Measurements from ENCODE around the gene KCNMB1.

KCNMB1 gene

DNA sequence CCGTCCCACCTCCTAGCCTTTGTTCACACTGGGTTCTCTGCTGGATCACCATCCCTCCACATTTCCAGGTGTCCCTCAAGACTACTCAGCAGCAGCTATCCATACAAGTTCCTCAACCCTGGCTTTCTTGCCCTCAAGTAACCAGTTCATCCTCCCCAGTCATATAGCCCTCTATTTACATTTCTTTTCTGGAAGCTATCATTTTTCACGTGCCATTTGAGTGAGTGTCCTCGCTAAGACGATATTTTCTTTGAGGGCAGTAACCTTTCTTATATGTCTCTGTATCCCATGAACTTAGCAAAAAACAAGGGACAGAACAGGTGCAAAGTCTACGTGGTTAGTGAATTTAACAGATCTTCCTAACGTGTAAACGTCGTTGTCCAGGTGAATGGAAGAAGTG is 29.6 kb upstream of the KCNMB1 start:
- Histone ChIP-seq H3K9me3 (ENCODE audit: control insufficient read depth in 2 of 2, low read length in 2 of 2) (no peaks in the 10 kb centered on the region), H3K4me1 (ENCODE audit: control insufficient read depth in 2 of 2, insufficient read depth in 2 of 2, low read length in 2 of 2) (no peaks in the 10 kb centered on the region), H3K27ac (ENCODE audit: low read depth in 2 of 2, low read length in 2 of 2) (no peak overlapping the region), H3K9ac (ENCODE audit: low read depth in 1 of 2, low read length in 2 of 2) (no peak overlapping the region), H3K36me3 (ENCODE audit: control insufficient read depth in 2 of 2, insufficient read depth in 2 of 2, low read length in 2 of 2) (no peaks in the 10 kb centered on the region), H3K4me3 (ENCODE audit: low read length in 2 of 2) (no peak overlapping the region), H3K27me3 (ENCODE audit: control insufficient read depth in 2 of 2, insufficient read depth in 2 of 2, low read length in 2 of 2) (peaks cover 0 to 4% of the 10 kb centered on the region in 2 donors)

- no peak overlapping the region for H3K9ac ChIP-seq (ENCODE audit: low read depth in 1 of 2, low read length in 2 of 2)
- H3K4me1 ChIP-seq (ENCODE audit: control insufficient read depth in 2 of 2, insufficient read depth in 2 of 2, low read length in 2 of 2): no peaks in the 10 kb centered on the region
- H3K9me3 ChIP-seq (ENCODE audit: control insufficient read depth in 2 of 2, low read length in 2 of 2): no peaks in the 10 kb centered on the region
- H3K4me3 ChIP-seq (ENCODE audit: low read length in 2 of 2): no peak overlapping the region
- peaks cover 0 to 4% of the 10 kb centered on the region in 2 donors for H3K27me3 ChIP-seq (ENCODE audit: control insufficient read depth in 2 of 2, insufficient read depth in 2 of 2, low read length in 2 of 2)
- H3K27ac ChIP-seq (ENCODE audit: low read depth in 2 of 2, low read length in 2 of 2): no peak overlapping the region
- H3K36me3 ChIP-seq (ENCODE audit: control insufficient read depth in 2 of 2, insufficient read depth in 2 of 2, low read length in 2 of 2): no peaks in the 10 kb centered on the region
Observed at GRCh38 chr5:170416526-170416925, 27.4 kb upstream of the KCNMB1 start.

DNA sequence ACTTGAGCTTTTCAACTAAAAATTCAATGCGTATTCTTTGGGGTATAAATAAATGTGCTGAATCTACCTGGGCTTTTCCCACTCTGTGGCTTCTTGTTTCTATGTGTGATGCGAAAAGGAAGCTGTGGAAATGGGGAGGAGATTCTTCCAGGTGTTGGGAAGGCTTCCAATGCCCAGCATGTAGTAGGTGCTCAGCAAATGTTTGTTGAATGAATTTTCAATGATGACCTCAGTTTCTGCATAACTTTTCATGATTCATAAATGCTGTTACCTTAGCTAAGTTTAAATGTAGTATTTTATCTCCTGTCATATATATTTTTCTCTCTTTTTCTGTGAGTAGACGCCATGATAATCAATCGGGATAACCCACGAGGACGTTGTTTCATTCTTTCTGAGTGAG is 25.6 kb upstream of the KCNMB1 start:
- no peak overlapping the region for H3K4me3 ChIP-seq (ENCODE audit: low read length in 2 of 2)
- H3K9ac ChIP-seq (ENCODE audit: low read depth in 1 of 2, low read length in 2 of 2): no peak overlapping the region
- H3K36me3 ChIP-seq (ENCODE audit: control insufficient read depth in 2 of 2, insufficient read depth in 2 of 2, low read length in 2 of 2): no peaks in the 10 kb centered on the region
- H3K9me3 ChIP-seq (ENCODE audit: control insufficient read depth in 2 of 2, low read length in 2 of 2): no peaks in the 10 kb centered on the region
- H3K27ac ChIP-seq (ENCODE audit: low read depth in 2 of 2, low read length in 2 of 2): no peak overlapping the region
- no peaks in the 10 kb centered on the region for H3K4me1 ChIP-seq (ENCODE audit: control insufficient read depth in 2 of 2, insufficient read depth in 2 of 2, low read length in 2 of 2)
- H3K27me3 ChIP-seq (ENCODE audit: control insufficient read depth in 2 of 2, insufficient read depth in 2 of 2, low read length in 2 of 2): peaks cover 0 to 4% of the 10 kb centered on the region in 2 donors

DNA sequence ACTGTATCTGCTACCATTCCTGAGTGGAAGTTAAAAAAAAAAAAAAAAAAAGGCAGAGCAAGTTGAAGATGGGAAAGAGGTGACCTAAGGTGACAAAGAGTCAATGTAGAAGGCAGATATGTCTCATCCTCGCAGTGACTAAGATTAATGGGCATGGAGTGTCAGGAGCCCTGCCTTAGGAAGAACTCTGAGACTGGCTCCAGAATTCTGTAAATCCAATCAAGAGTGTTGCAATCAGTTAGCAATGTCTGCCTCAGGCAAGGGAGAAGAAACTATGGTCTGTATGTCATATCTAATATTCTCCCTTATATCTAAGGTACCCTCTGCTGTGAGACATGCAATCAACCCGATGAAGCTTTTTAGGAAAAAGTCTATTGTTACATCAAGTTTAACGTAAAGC is 24.7 kb upstream of the KCNMB1 start:
- no peak overlapping the region for H3K4me3 ChIP-seq (ENCODE audit: low read length in 2 of 2)
- no peaks in the 10 kb centered on the region for H3K9me3 ChIP-seq (ENCODE audit: control insufficient read depth in 2 of 2, low read length in 2 of 2)
- no peak overlapping the region for H3K27ac ChIP-seq (ENCODE audit: low read depth in 2 of 2, low read length in 2 of 2)
- H3K4me1 ChIP-seq (ENCODE audit: control insufficient read depth in 2 of 2, insufficient read depth in 2 of 2, low read length in 2 of 2): no peaks in the 10 kb centered on the region
- H3K9ac ChIP-seq (ENCODE audit: low read depth in 1 of 2, low read length in 2 of 2): no peak overlapping the region
- no peaks in the 10 kb centered on the region for H3K27me3 ChIP-seq (ENCODE audit: control insufficient read depth in 2 of 2, insufficient read depth in 2 of 2, low read length in 2 of 2)
- no peaks in the 10 kb centered on the region for H3K36me3 ChIP-seq (ENCODE audit: control insufficient read depth in 2 of 2, insufficient read depth in 2 of 2, low read length in 2 of 2)

DNA sequence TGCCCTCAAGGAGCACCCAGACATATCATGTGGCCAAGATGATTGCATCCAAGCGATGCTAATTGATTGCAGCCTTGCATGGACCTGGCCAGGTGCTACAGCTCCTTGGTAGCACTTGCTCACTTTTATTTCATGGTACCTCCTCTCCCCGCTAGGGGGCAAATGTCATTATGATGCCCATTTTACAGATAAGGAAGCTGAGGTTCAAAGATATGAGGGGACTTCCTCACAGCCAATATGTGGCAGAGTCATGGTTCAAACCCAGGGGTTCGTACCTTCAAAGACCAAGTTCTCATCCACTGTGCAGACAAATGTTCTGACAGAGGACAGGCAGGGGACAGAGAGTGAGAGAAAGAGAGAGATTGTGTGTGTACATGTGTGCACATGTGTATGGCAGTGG is 21.9 kb upstream of the KCNMB1 start:
- no peaks in the 10 kb centered on the region for H3K9me3 ChIP-seq (ENCODE audit: control insufficient read depth in 2 of 2, low read length in 2 of 2)

DNA sequence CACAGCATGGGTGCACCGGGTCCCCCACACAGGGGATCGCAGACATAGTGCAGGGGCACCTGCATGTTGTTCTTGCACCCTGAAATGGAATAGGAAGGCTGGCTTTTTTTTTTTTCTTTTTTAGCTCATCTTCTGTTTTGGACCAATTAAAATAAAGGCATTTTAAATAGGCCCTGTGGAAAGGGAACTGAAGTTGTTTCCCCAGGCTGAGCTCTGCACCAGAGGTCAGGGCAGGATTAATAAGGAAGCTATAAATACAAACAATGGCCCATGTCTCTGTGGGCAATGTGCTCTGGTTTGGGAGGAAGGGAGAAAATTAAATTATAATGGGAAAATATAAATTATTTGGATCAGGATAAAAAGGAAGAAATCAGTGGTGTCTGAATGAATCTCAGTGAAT is 21.2 kb upstream of the KCNMB1 start:
- Histone ChIP-seq H3K27ac (ENCODE audit: low read depth in 2 of 2, low read length in 2 of 2) (no peak overlapping the region), H3K27me3 (ENCODE audit: control insufficient read depth in 2 of 2, insufficient read depth in 2 of 2, low read length in 2 of 2) (no peaks in the 10 kb centered on the region), H3K4me3 (ENCODE audit: low read length in 2 of 2) (no peak overlapping the region), H3K9ac (ENCODE audit: low read depth in 1 of 2, low read length in 2 of 2) (no peak overlapping the region), H3K4me1 (ENCODE audit: control insufficient read depth in 2 of 2, insufficient read depth in 2 of 2, low read length in 2 of 2) (no peaks in the 10 kb centered on the region), H3K36me3 (ENCODE audit: control insufficient read depth in 2 of 2, insufficient read depth in 2 of 2, low read length in 2 of 2) (no peaks in the 10 kb centered on the region), H3K9me3 (ENCODE audit: control insufficient read depth in 2 of 2, low read length in 2 of 2) (no peaks in the 10 kb centered on the region)

More for the DNA sequence above, 21.9 kb upstream of the KCNMB1 start:
- H3K27ac ChIP-seq (ENCODE audit: low read depth in 2 of 2, low read length in 2 of 2): no peak overlapping the region
- no peaks in the 10 kb centered on the region for H3K4me1 ChIP-seq (ENCODE audit: control insufficient read depth in 2 of 2, insufficient read depth in 2 of 2, low read length in 2 of 2)
- no peak overlapping the region for H3K4me3 ChIP-seq (ENCODE audit: low read length in 2 of 2)
- no peaks in the 10 kb centered on the region for H3K27me3 ChIP-seq (ENCODE audit: control insufficient read depth in 2 of 2, insufficient read depth in 2 of 2, low read length in 2 of 2)
- H3K9ac ChIP-seq (ENCODE audit: low read depth in 1 of 2, low read length in 2 of 2): no peak overlapping the region
- no peaks in the 10 kb centered on the region for H3K36me3 ChIP-seq (ENCODE audit: control insufficient read depth in 2 of 2, insufficient read depth in 2 of 2, low read length in 2 of 2)

DNA sequence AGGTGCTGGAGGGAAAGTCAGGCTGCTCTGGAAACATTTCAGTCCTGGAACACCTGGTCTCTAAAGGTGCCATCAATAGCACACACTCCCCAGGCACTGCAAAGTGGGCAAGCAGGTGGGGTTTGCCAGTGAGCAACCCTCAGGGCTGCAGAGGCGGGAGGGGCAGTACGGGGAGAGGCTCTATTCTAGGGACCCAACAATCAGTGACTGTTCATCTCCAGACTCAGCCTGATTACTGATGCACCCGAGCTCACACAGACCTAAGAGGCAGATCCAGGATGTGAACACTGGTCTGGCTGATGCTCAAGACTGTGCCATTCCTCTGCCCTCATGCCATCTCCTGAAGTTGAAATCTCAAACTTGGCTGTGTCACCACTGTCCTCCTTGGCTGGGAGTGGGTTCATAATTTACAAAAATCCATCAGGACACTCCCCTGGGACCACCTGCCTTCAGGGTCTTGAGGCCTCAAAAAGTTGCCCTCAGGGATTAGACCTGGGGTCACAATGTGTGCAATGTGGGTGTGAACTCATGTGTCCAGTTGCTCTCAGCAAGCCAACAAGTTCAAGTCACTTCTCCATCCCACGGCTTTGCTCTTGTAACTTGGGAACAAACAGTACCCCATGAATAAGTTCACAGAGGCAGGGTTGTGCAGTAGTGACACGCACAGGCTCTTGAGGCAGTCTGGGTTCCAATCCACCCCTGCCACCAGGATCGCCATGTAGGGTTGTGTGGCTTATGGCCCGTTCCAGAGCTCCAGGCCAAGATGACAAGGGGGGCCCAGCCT is 19.9 kb upstream of the KCNMB1 start:
- Histone ChIP-seq H3K27ac (ENCODE audit: low read depth in 2 of 2, low read length in 2 of 2) (no peak overlapping the region), H3K36me3 (ENCODE audit: control insufficient read depth in 2 of 2, insufficient read depth in 2 of 2, low read length in 2 of 2) (no peaks in the 10 kb centered on the region), H3K9ac (ENCODE audit: low read depth in 1 of 2, low read length in 2 of 2) (no peak overlapping the region), H3K27me3 (ENCODE audit: control insufficient read depth in 2 of 2, insufficient read depth in 2 of 2, low read length in 2 of 2) (no peaks in the 10 kb centered on the region), H3K4me1 (ENCODE audit: control insufficient read depth in 2 of 2, insufficient read depth in 2 of 2, low read length in 2 of 2) (no peaks in the 10 kb centered on the region), H3K4me3 (ENCODE audit: low read length in 2 of 2) (no peak overlapping the region), H3K9me3 (ENCODE audit: control insufficient read depth in 2 of 2, low read length in 2 of 2) (no peaks in the 10 kb centered on the region)

DNA sequence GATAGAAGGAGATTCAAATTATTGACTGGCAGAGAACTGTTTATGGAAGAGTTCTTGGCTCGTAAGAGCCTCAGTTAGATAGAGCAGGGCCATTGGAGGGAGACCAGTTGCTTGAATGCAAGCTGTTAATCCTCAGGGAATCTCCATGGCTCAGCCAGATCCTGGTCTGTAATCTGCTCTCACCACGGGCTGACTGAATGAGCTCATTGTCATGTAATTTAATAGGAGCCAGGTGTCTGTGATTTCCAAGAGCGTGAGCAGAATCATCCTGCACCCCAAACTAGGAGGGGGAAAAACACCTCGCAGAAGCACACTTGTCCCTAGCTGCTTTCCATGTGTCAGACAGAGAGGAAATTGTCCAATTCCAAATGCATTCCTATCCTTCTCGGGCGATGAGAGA is 19.1 kb upstream of the KCNMB1 start:
- Histone ChIP-seq H3K36me3 (ENCODE audit: control insufficient read depth in 2 of 2, insufficient read depth in 2 of 2, low read length in 2 of 2) (no peaks in the 10 kb centered on the region), H3K9ac (ENCODE audit: low read depth in 1 of 2, low read length in 2 of 2) (no peak overlapping the region), H3K27me3 (ENCODE audit: control insufficient read depth in 2 of 2, insufficient read depth in 2 of 2, low read length in 2 of 2) (no peaks in the 10 kb centered on the region), H3K4me1 (ENCODE audit: control insufficient read depth in 2 of 2, insufficient read depth in 2 of 2, low read length in 2 of 2) (no peaks in the 10 kb centered on the region), H3K27ac (ENCODE audit: low read depth in 2 of 2, low read length in 2 of 2) (no peak overlapping the region), H3K9me3 (ENCODE audit: control insufficient read depth in 2 of 2, low read length in 2 of 2) (no peaks in the 10 kb centered on the region), H3K4me3 (ENCODE audit: low read length in 2 of 2) (no peak overlapping the region)

DNA sequence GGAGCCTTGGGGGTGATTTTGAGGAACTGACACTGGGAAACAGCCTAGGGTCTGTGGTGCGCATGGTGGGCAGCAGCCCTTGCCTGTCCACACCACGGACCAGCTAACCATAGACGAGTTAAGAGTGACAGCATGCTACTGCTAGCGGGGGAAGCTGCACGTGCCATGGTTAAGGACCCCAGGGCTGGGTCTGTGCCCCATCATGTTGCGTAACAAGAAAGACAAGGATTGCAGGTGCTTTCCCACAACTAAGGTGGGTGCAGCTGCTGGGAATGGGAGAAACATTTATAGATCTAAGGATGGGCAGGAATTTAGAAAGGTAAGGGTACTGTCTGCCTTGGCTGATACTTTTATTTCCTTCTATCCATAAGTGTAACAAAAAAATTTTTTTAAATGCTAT is 17.9 kb upstream of the KCNMB1 start:
- Histone ChIP-seq H3K9ac (ENCODE audit: low read depth in 1 of 2, low read length in 2 of 2) (no peak overlapping the region), H3K9me3 (ENCODE audit: control insufficient read depth in 2 of 2, low read length in 2 of 2) (no peaks in the 10 kb centered on the region), H3K4me3 (ENCODE audit: low read length in 2 of 2) (no peak overlapping the region), H3K4me1 (ENCODE audit: control insufficient read depth in 2 of 2, insufficient read depth in 2 of 2, low read length in 2 of 2) (no peaks in the 10 kb centered on the region), H3K27ac (ENCODE audit: low read depth in 2 of 2, low read length in 2 of 2) (no peak overlapping the region), H3K27me3 (ENCODE audit: control insufficient read depth in 2 of 2, insufficient read depth in 2 of 2, low read length in 2 of 2) (no peaks in the 10 kb centered on the region), H3K36me3 (ENCODE audit: control insufficient read depth in 2 of 2, insufficient read depth in 2 of 2, low read length in 2 of 2) (no peaks in the 10 kb centered on the region)

- H3K9me3 ChIP-seq (ENCODE audit: control insufficient read depth in 2 of 2, low read length in 2 of 2): no peaks in the 10 kb centered on the region
- no peak overlapping the region for H3K9ac ChIP-seq (ENCODE audit: low read depth in 1 of 2, low read length in 2 of 2)
- H3K4me1 ChIP-seq (ENCODE audit: control insufficient read depth in 2 of 2, insufficient read depth in 2 of 2, low read length in 2 of 2): no peaks in the 10 kb centered on the region
- no peak overlapping the region for H3K4me3 ChIP-seq (ENCODE audit: low read length in 2 of 2)
- no peak overlapping the region for H3K27ac ChIP-seq (ENCODE audit: low read depth in 2 of 2, low read length in 2 of 2)
- H3K27me3 ChIP-seq (ENCODE audit: control insufficient read depth in 2 of 2, insufficient read depth in 2 of 2, low read length in 2 of 2): no peaks in the 10 kb centered on the region
- H3K36me3 ChIP-seq (ENCODE audit: control insufficient read depth in 2 of 2, insufficient read depth in 2 of 2, low read length in 2 of 2): no peaks in the 10 kb centered on the region
Observed at GRCh38 chr5:170405817-170406216, 16.6 kb upstream of the KCNMB1 start.
